B cell (primary cell): Measurements from ENCODE around the gene TNNT3.

Experiments used
- EZH2 ChIP-seq: IDR thresholded peaks from 2 replicates; pipeline ENCODE4 v1.6.1; 2012; ENCODE audit warnings: borderline replicate concordance, low read depth, mild to moderate bottlenecking, moderate library complexity, low read length; ENCODE audit not compliant: insufficient read depth, poor library complexity, severe bottlenecking
- TF ChIP-seq, protein P1 (sequence below): fragments of 200-600 bp; IDR thresholded peaks from one replicate; pipeline ENCODE4 v1.8.0; 2022; ENCODE audit warnings: antibody characterized with exemption, mild to moderate bottlenecking

DNA sequence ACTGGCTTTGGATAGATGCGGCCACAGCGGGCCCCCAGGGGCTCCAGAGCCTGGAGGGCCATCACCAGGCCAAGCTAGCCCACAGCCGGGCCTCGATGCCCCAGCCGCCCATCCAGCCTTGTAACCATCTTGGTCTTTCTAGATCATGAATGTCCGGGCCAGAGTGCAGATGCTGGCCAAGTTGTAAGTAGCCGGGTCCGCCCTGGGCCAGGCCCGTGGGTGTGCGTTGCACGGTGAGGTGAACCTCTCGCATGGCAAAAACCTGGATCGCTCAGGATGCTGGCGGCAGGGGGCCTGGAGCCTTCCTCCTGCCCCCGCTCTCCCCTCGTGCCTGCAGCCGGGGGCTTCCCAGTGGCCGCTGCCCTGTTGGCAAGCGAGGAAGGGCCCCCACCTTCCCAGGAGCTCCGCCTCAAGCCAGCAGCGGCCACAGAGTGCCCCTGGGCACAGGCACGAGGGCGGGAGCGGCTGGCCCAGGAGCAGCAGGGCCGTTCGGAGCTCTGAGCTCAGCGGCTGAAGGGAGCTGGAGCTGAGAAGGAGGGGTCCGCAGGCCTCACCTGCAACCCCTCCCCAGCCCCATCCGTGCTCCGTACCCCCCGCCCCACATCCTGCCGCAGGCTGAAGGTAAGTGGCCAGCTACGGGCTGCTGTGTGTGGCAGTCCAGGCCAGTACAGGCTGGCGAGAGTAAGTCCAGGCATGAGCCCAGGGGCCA is 16.7 kb downstream of the TNNT3 start:
- TF ChIP-seq, protein P1, sequence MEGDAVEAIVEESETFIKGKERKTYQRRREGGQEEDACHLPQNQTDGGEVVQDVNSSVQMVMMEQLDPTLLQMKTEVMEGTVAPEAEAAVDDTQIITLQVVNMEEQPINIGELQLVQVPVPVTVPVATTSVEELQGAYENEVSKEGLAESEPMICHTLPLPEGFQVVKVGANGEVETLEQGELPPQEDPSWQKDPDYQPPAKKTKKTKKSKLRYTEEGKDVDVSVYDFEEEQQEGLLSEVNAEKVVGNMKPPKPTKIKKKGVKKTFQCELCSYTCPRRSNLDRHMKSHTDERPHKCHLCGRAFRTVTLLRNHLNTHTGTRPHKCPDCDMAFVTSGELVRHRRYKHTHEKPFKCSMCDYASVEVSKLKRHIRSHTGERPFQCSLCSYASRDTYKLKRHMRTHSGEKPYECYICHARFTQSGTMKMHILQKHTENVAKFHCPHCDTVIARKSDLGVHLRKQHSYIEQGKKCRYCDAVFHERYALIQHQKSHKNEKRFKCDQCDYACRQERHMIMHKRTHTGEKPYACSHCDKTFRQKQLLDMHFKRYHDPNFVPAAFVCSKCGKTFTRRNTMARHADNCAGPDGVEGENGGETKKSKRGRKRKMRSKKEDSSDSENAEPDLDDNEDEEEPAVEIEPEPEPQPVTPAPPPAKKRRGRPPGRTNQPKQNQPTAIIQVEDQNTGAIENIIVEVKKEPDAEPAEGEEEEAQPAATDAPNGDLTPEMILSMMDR: no peak
- no peak for TF ChIP-seq EZH2
